HG02981 (cell line): Measurements from ENCODE around the gene ACP5.
"Not testable (repeated sequence)": the region's sequence is repeated elsewhere in the genome, so short reads cannot be mapped to it uniquely, and the experiment has no call there.

Experiments
- ATAC-seq: cut with Tn5 transposase; IDR thresholded peaks from one replicate; pipeline ENCODE4 v1.9.1; 2021; ENCODE audit warnings: mild to moderate bottlenecking, moderate library complexity; ENCODE audit not compliant: unreplicated experiment

The ACP5 gene

DNA sequence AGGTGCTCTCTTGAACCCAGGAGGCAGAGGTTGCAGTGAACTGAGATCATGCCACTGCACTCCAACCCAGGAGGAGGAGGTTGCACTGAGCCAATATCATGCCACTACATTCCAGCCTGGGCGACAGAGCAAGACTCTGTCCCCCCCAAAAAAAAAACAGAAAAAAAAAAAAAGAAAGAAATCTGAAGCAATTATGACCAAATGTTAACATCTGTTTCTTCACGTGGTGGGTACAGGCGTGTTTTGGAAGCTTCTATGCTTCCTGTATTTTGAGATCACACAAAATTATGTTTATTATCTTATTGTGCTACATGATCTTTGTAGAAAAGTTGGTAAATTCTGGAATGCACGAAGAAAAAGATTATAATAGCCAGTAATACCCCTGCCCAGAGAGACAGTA, 2.7 kb upstream of the ACP5 start:
- ATAC-seq = no peak

DNA sequence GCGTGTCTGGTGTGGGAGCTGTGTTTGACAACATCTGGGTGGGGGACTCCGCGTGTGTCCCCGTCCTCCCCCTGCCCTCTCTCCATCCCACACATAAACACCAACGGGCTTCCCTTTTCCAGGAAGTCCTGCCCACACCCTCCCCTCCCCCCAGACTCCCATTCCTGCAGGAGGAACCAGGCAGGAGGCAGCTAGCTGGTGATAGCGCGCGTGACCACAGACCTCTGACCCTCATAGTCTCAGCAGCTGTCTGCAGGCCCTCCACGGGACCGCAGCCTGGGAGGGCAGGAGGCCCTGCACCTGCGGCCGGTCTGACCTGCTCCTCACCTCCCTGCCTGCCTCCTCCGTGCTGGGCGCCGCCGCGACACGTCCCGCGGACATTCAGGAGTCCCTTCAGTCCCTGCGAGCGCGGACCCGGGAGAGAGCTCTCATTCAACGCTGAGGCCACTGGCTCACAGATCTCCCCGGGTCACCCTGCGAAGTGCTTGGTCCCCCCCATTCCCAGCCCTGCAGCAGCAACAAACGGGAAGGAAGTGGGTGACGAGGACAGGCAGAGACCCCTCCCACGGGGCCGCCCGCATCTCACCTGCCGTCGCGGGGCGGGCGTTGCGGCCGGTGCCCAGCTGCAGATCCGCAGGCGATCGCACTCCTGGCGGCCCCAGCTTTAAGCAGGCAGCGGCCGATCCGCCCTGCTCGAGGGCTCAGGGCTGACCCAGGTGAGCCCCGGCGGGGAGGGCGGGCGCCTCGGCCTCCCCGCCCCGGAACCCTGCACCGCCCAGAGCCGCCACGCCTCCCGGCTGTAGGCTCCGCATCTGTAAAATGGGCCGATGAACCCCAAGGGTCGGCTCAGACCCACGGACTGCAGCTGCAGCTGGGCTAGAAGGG, 1.1 kb upstream of the ACP5 start:
- no peak for ATAC-seq

DNA sequence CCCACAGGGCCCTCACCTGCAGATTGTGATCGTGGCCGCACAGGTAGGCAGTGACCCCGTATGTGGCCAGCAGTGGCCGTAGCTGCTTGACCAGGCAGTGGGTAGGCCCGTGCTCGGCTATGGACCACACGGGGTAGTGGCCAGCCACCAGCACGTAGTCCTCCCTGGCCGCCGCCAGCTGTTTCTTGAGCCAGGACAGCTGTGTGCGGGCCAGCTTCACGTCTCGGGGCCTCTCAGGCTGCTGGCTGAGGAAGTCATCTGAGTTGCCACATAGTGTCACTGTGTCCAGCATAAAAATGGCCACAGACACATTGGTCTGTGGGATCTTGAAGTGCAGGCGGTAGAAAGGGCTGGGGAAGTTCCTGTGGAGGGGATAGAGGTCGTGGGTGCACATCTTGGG, 1.2 kb downstream of the ACP5 start:
- no peak for ATAC-seq

DNA sequence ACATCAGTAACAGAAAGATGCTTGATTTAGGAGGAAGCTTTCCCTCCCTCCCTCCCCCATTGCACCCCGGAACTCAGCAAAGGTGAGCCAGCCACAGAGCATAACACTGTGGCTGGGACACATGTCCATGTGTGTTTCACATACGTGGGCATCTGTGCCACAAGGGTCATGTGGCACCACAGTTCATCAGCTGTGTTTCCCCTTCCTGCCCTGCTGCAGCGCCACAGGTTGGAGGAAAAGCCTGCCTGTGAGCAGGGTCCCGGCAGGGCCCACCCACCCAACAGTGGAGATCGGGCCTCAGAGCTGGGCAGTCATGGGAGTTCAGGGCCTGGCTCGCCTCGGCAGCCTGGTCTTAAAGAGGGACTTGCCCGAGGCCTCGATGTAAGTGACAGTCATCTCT, 2.8 kb downstream of the ACP5 start:
- ATAC-seq = no peak

DNA sequence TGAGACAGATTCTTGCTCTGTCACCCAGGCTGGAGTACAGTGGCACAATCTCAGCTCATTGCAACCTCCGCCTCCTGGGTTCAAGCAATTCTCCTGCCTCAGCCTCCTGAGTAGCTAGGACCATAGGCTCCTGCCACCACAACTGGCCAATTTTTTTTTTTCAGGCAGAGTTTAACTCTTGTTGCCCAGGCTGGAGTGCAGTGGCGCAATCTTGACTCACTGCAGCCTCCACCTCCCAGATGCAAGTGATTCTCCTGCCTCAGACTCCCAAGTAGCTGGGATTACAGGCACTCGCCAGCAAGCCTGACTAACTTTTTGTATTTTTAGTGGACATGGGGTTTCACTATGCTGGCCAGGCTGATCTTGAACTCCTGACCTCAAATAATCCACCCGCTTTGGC, 3.7 kb downstream of the ACP5 start:
- not testable (repeated sequence) for ATAC-seq

DNA sequence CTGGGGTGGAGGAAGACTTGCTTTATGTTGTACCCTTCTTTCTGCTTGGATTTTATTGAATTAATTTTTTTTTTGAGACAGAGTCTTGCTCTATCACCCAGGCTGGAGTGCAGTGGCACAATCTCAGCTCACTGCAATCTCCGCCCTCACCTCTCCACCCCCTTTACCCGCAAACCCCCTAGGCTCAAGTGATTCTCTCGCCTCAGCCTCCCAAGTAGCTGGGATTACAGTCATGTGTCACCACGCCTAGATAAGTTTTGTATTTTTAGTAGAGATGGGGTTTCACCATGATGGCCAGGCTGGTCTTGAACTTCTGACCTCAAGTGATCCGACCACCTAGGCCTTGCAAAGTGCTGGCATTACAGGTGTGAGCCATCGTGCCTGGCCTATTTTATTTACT, 4.1 kb downstream of the ACP5 start:
- not testable (repeated sequence) for ATAC-seq

DNA sequence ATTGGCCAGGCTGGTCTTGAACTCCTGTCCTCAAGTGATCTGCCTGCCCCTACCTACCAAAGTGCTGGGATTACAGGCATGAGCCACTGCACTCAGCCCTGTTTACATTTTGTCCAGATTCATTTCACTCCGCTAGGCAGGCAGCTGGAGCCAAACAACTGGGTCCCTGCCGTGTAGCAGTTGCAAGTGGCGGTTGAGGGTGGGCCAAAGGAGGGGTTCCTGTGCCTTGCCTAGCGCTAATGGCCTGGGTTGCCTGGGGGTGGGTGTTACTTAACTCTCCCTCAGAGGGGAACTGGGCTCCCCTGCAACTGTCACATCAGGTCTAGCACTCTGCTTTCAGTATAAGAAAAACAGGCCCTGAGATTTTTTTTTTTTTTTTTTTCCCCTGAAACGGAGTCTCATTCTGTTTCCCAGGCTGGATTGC, 7.4 kb downstream of the ACP5 start:
- no peak for ATAC-seq

DNA sequence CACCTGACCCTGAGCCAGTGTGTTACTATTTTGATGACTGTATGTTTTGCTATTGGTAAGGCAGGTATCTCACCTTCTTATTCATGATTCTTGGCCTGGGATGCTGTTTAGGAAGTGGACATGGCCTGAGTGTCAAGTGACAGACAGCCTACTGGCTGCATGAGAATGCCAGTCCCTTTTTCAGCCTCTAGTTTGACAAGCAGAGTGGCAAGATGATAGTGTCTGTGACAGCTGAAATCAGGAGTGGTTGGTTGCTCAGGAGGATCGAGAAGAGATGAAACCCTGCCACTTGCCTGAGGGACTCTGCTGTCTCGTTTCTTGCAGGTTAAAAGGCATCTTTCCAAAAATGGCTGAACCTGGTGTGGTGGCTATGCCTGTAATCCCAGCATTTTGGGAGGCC, 11.3 kb downstream of the ACP5 start:
- no peak for ATAC-seq

DNA sequence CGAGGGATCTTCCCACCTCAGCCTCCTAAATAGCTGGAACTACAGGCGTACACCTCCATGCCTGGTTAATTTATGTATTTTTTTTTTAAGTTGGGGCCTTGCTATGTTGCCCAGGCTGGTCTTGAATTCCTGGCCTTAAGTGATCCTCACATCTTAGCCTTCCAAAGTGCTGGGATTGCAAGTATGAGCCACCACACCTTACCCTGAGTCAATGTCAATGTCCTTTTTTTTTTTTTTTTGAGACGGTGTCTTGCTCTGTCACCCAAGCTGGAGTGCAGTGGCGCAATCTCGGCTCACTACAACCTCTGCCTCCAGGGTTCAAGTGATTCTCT, 11.8 kb downstream of the ACP5 start:
- ATAC-seq = not testable (repeated sequence)

DNA sequence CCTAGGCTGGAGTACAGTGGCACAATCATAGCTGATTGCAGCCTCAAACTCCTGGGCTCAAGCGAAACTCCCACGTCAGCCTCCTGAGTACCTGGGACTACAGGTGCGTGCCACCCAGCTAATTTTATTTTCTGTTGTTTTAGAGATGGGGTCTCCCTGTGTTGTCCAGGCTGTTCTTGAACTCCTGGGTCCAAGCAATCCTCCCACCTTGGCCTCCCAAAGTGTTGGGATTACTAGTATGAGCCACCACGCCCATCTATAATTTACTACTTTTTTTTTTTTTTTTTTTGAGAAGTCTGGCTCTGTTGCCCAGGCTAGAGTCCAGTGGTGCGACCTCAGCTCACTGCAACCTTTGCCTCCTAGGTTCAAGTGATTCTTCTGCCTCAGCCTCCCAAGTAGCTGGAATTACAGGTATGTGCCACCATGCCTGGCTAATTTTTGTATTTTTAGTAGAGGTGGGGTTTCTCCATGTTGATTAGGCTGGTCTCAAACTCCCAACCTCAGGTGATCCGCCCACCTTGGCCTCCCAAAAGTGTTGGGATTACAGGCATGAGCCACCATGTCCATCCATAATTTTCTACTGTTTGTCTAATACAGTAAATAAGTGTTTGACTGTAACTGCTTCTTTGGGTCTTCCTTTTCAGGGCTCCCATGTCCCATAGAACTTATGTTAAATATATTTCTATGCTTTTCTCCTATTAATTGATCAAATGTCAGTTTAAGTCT, 13.2 kb downstream of the ACP5 start:
- ATAC-seq = not testable (repeated sequence)

DNA sequence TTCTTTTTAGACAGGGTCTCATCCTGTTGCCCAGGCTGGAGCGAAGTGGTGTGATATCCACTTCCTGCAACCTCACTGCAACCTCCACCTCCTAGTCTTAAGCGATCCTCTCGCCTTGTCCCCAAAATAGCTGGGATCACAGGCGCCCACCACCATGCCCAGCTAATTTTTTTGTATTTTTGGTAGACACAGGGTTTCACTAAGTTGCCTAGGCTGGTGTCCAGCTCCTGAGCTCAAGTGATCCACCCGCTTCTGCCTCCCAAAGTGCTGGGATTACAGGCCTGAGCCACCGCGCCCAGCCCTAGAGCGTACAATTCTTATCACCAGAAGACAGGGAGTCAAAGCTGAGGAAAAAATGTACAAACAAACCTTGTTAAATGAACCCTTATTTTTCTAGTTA, 13.9 kb downstream of the ACP5 start:
- ATAC-seq = no peak

DNA sequence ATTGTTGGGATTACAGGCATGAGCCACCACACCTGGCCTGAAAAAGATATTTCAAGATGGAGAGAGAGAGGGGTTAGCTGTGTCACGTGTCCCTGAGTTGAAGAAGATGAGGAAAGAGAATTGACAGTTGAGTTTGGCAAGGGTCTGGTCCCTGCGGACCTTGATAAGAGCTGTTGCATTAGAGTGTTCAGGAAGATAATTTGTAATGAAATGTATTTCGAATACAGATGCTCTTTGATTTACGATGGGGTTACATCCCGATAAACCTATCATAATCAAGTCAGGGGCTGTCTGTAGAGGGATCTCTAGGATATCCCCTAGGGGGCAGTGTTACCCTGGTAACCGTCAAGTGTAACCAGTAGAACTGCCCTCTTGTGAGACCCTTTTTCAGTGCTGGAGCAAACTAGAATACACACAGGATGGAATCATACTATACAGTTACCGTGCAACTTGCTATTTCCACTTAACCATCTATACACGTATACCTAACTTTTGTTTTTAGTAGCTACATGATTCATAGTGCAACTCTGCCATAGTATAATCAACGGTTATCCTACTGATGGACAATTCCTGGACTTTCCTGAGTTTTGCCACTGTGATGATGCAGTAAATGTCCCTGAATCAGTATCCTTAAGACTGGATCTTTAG, 16.9 kb downstream of the ACP5 start:
- ATAC-seq = no peak

DNA sequence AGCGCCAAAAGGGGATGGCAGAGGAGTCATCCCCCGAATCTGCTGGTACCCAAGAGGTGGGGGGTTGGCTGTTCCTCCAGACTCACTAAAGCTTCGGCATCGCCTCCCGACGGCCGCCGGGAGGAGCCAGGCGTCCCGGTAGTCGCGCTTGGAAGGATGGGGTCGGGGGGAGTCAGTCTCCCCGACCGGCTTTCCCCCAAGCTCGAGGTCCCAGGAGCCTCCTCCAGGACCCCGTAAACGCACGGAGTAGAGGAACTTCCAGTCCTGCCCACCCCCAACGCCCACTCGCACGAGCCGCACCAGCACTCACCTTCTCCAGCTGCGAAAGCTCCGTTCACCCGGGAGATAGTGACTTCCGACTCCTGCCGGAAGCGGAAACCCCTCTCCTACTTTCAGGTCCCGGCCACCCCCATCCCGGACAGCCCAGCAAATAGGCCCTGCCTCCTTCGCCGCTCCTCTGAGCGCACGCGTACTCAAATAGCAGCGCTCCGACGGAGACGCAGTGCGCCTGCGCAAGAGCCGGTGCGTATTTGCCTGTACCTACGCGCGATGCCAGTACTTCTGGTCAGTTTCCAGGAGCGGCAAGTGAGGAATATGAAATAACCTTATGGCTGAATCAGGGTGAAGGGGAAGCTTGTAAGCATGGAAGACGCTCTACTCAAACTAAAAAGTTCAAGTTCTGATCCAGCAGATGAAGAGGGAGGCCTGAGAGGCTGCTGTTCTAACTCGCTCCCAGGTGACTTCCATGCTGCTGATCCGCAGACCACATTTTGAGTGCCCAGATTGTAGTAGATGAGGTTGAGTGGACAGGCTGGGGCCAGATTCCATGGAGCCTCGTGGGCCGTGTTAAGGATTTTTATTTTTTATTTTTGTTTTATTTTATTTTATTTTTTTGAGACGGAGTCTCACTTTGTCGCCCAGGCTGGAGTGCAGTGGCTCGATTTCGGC, 18.3 kb downstream of the ACP5 start, which contains the start of gene ELOF1:
Gene ELOF1 (minus strand): TSS at position 350 of the 948 bp plus-strand sequence. CDS start 4,883 bp downstream, outside the sequence.
- ATAC-seq = peak; percentile 82

DNA sequence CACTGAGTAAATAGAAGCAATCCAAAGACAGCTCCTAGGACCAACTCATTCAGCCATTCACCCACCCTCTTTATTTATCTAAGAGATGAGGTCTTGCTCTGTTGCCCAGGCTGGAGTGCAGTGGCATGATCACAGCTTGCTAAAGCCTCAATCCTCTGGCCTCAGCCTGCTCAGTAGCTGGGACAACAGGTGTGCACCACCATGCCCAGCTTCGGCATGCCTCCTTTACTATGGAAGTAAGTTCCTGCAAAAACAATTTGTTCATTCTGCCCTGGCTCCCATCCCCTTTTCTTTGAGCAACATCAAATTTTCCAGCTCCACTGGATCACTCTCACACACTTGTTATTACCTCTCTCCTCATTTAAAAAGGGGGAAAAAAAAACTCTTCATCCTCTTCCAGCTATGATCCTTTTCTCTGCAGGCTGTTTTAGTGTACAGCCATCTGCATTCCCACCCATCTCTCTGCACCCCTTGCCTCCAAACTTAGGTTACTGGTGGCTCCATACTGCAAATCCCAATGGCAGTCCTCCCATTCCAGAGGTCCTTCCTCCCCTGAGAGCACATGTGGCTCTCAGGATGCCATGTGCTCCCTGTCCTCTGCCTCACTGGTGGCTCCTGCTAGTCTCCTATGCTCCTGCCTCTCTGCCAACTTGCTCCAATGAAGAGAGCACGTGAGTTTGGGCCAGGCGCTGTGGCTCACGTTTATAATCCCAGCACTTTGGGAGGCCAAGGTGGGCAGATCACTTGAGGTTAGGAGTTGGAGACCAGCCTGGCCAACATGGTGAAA, 20.6 kb downstream of the ACP5 start:
- no peak for ATAC-seq

DNA sequence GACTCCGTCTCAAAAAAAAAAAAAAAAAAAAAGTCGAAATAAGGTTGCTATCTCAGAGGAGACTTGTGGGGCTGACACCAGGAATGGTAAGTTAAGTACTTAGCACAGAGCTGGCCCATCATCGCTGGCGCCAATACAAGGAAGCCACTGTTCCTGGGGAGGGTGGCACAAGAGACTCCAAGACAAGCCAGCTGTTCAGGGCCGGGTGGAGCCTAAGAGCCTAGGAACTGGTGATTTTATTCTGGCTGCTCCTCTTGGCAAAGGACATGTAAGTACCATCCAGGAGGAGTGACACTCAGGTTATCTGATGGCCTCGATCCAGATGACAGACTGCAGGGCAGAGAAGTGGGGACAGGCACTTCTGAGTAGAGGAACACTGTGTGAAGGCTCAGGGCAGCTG, 22.2 kb downstream of the ACP5 start:
- ATAC-seq = no peak

DNA sequence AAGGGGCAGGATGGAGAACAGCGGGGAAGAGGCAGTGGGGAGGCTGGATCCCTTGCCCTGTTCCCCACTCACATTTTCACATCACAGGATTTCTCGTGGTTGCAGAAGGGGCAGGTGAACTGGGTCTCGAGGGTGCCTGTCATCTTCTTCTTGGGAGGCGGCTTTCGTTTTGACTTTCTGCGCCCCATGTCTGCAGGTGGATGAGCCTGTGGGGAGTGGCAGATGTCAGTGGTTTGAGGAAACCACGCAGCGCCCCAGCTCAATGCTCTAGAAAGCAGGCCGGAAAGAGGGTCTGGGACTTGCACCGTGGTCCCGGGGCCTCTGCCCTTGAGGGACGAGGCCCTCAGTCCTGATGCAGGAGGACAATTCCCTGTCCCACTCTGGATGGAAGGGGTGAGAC, 23.3 kb downstream of the ACP5 start:
- ATAC-seq = no peak

DNA sequence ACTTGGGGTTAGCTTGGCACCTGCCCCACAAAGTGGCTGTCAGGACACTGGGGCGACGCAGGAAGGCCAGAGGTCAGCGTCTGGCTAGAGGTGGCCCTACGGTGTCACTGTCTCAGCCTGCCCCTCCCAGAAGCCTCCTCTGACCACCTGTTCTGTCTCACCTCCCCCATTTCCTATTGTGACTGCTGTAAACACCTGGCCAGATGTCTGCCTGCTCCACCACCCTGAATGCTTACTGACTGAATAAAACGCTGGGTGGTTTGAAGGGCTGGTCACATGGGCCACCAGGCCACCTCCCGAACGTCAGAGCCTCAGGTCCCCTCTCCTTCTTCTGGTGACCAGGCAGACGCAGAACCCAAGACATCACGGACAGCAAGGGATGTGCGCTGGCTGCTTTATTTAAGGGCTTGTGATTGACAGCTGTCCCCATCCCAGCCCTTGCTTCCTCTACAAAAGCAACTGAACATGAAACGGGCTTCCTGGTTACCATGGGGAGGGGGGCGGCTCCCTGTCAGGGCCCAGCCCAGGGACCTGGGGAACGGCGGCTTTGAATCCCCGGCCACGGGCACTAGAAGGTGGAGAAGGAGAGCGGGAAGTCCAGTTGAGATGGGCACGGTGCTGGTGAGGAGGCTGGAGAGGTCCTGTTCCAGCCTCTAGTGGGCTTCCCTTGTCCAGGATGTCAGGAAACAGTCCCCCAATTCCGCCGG, 24.6 kb downstream of the ACP5 start:
- ATAC-seq = no peak

DNA sequence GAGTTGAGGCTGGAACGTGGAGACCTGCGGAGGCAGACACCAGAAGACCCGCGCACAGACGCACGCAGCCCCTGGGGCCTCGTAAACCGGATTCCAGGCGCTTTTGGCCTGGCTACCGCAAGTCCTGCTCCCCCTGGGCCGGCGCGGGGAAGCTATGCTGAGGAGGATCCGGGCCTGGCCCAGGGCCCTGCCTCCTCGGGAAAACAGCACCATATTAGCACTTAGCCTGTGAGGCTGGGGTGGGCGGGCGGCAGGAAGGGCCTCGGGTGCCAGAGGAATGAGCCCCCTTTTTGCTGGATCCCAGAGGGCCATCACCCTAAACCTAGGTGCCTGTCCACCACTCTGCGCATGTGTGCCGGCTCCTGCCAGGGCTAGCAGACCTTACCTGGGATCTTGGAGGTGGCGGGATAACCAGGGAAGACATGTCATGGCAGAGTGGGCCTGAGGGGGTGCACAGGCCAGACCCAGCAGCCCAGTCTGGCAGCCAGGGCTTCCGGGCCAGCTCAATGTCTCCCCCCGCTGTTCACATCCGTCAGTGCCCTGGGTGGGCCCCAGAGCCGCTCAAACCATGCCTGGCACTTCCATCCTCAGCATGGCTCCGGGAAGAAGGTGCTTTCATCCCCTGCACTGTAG, 25.7 kb downstream of the ACP5 start:
- ATAC-seq = no peak

DNA sequence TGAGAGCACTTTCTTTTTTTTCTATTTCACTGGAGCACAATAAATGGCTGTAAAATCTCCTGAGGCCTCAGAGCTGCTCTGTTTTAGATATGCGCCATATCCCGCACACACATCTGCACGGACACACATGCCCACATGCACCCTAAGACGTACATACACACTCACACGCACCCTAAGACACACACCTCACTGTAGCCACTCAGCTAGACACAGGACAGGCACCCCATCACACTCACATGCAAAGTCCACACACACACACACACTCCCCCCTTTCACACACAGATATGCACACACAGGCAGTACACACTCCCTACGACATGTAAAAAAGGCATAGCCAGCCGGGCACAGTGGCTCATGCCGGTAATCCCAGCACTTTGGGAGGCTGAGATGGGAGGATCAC, 27.2 kb downstream of the ACP5 start:
- no peak for ATAC-seq
